HCT116 (cell line): Measurements from ENCODE around the gene ZNF322. TPM values are rescaled to one million over a fixed set of nuclear protein-coding genes. Genes with fewer than 3 reads are reported as not detected.
A peak's percentile ranks its signal among the peaks of the same experiment; 100 is the strongest.
"Not testable (repeated sequence)": the region's sequence is repeated elsewhere in the genome, so short reads cannot be mapped to it uniquely, and the experiment has no call there.

Experiments used
- ATAC-seq: fragments of 200-7000 bp; cut with Tn5 transposase; 2 replicates; pipeline ENCODE4 v1.9.1; 2020; ENCODE audit warnings: mild to moderate bottlenecking, moderate library complexity
- BruUV-seq: library from RNA; stranded (reverse); fragments of 400-500 nt; replicated peaks from 2 replicates; lab custom pipeline; 2021; lab: Mats Ljungman, UMichigan
- CTCF ChIA-PET: fragments of 300-600 bp; sonication (Branson Sonifier 250); formaldehyde crosslinking; loops from one replicate; lab custom pipeline; 2021; ENCODE audit warnings: antibody characterized with exemption; lab: Charles Lee
- POLR2A ChIA-PET: fragments of 300-600, 350-600 bp; sonication (Branson Sonifier 250); formaldehyde crosslinking; loops from one replicate; lab custom pipeline; 2021; ENCODE audit warnings: antibody characterized with exemption; lab: Charles Lee
- RAD21 ChIA-PET, 2 experiments: fragments of 300-600 bp; sonication (Branson Sonifier 250); formaldehyde crosslinking; loops; one replicate each; lab custom pipeline; 2023; ENCODE audit warnings: low total read pairs in 2 of 2; ENCODE audit not compliant: uncharacterized antibody in 2 of 2, unreplicated experiment in 2 of 2, low non-redundant PET in 1 of 2; lab: Charles Lee
- DNase-seq: peaks from one replicate; pipeline ENCODE4 v3.0.0-alpha.2; 2010; ENCODE audit warnings: low read depth, low spot score
- H2AFZ ChIP-seq: fragments of 200-600 bp; shearing (Covaris generic), sonication (generic); 2 replicates; pipeline ENCODE4 v1.6.1; 2017; ENCODE audit warnings: low read depth, mixed run types, mixed read lengths, antibody characterized with exemption, low read length; ENCODE audit not compliant: poor library complexity, severe bottlenecking
- H3K27ac ChIP-seq: 2 replicates; pipeline ENCODE4 v1.5.1; 2012; ENCODE audit warnings: low read depth, low read length
- H3K27me3 ChIP-seq: fragments of 200-600 bp; sonication (generic); 2 replicates; pipeline ENCODE4 v1.6.1; 2016; ENCODE audit warnings: mixed run types, low read length, mixed read lengths; ENCODE audit not compliant: insufficient read depth
- H3K36me3 ChIP-seq, 2 experiments: fragments of 200-500 bp in 1 of 2; fragments of 200-600 bp in 1 of 2; sonication (Bioruptor generic) in 1 of 2; sonication (generic) in 1 of 2; 2 replicates each; pipeline versions ENCODE4 v1.5.1 to v1.6.1; 2014 to 2016; ENCODE audit warnings: low read length in 2 of 2, inconsistent platforms in 1 of 2, mixed read lengths in 1 of 2, mixed run types in 1 of 2; ENCODE audit not compliant: insufficient read depth in 2 of 2, control insufficient read depth in 1 of 2
- H3K4me1 ChIP-seq, 2 experiments: fragments of 200-600 bp in 1 of 2; sonication (generic) in 1 of 2; 2 replicates each; pipeline versions ENCODE4 v1.5.1 to v1.6.1; 2012 to 2017; ENCODE audit warnings: low read length in 2 of 2, inconsistent platforms in 1 of 2, mild to moderate bottlenecking in 1 of 2, mixed read lengths in 1 of 2, mixed run types in 1 of 2, moderate library complexity in 1 of 2; ENCODE audit not compliant: insufficient read depth in 2 of 2, control insufficient read depth in 1 of 2
- H3K4me2 ChIP-seq: fragments of 200-600 bp; sonication (generic); 2 replicates; pipeline ENCODE4 v1.6.1; 2017; ENCODE audit warnings: mixed run types, low read length, mixed read lengths
- H3K4me3 ChIP-seq, 2 experiments: fragments of 200-600 bp in 1 of 2; sonication (generic) in 1 of 2; replicated peaks in 1 of 2; 2 replicates each; pipeline ENCODE4 v1.5.1; 2011 to 2016; ENCODE audit warnings: low read length in 2 of 2, control low read depth in 1 of 2, low read depth in 1 of 2, mild to moderate bottlenecking in 1 of 2, mixed read lengths in 1 of 2, mixed run types in 1 of 2
- H3K79me2 ChIP-seq: fragments of 200-600 bp; sonication (generic); 2 replicates; pipeline ENCODE4 v1.6.1; 2017; ENCODE audit warnings: mild to moderate bottlenecking, mixed run types, low read length, moderate library complexity, mixed read lengths; ENCODE audit not compliant: insufficient read depth
- H3K9ac ChIP-seq: fragments of 200-600 bp; sonication (generic); 2 replicates; pipeline ENCODE4 v1.6.1; 2016; ENCODE audit warnings: low read length, mixed read lengths
- H3K9me2 ChIP-seq: fragments of 200-600 bp; sonication (generic), shearing (Covaris generic); 2 replicates; pipeline ENCODE4 v1.6.1; 2017; ENCODE audit warnings: mixed run types, mild to moderate bottlenecking, moderate library complexity; ENCODE audit not compliant: insufficient read depth
- H3K9me3 ChIP-seq, 2 experiments: fragments of 200-500 bp in 1 of 2; fragments of 200-600 bp in 1 of 2; sonication (Bioruptor generic) in 1 of 2; sonication (generic) in 1 of 2; 2 replicates each; pipeline ENCODE4 v1.6.1; 2014 to 2017; ENCODE audit warnings: low read length in 2 of 2, mixed read lengths in 2 of 2, inconsistent platforms in 1 of 2, low read depth in 1 of 2, mild to moderate bottlenecking in 1 of 2, mixed run types in 1 of 2, moderate library complexity in 1 of 2; ENCODE audit not compliant: control insufficient read depth in 1 of 2, insufficient read depth in 1 of 2
- H4K20me1 ChIP-seq: fragments of 200-600 bp; sonication (generic), shearing (Covaris generic); 2 replicates; pipeline ENCODE4 v1.6.1; 2017; ENCODE audit warnings: mixed run types, mild to moderate bottlenecking, moderate library complexity; ENCODE audit not compliant: insufficient read depth
- EGR1 ChIP-seq: IDR thresholded peaks from 2 replicates; pipeline ENCODE4 v1.6.1; 2012; ENCODE audit warnings: low read depth
- EZH2 ChIP-seq: fragments of 200-600 bp; sonication (generic); IDR thresholded peaks from 2 replicates; pipeline ENCODE4 v1.6.1; 2017; ENCODE audit warnings: antibody characterized with exemption, mixed run types
- EZH2phosphoT487 ChIP-seq: fragments of 200-600 bp; IDR thresholded peaks from 2 replicates; pipeline ENCODE4 v1.6.1; 2018; ENCODE audit warnings: antibody characterized with exemption, borderline replicate concordance
- POLR2A ChIP-seq: IDR thresholded peaks from 2 replicates; pipeline ENCODE4 v1.7.0; 2011; ENCODE audit warnings: borderline replicate concordance; ENCODE audit not compliant: insufficient read depth, insufficient read length; ENCODE audit errors: extremely low read depth
- SIN3A ChIP-seq: IDR thresholded peaks from 2 replicates; pipeline ENCODE4 v1.6.1; 2012; ENCODE audit warnings: low read depth
- SP1 ChIP-seq: IDR thresholded peaks from 2 replicates; pipeline ENCODE4 v1.6.1; 2012; ENCODE audit warnings: low read depth
- ZFX ChIP-seq: fragments of 450-650 bp; IDR thresholded peaks from 2 replicates; pipeline ENCODE4 v1.6.1; 2017
- intact Hi-C: fragments of 100-400 bp; cut with micrococcal nuclease; formaldehyde crosslinking; loops from 2 replicates; pipeline ENCODE4 v1.10.0; 2022
- total RNA-seq: library from RNA; stranded (reverse); gene quantifications from one replicate; pipeline ENCODE4 v1.2.1, GENCODE V29; 2021; ENCODE audit not compliant: unreplicated experiment
- TF ChIP-seq, protein P1 (sequence below), 3 experiments: fragments of 200-600 bp in 1 of 3; sonication (generic) in 1 of 3; IDR thresholded peaks in 2 of 3; conservative IDR thresholded peaks in 1 of 3; 2 replicates each; pipeline ENCODE4 v1.5.1; 2012 to 2017; ENCODE audit warnings: low read depth in 2 of 3, low read length in 2 of 3, antibody characterized with exemption in 1 of 3, borderline replicate concordance in 1 of 3, control low read depth in 1 of 3, mild to moderate bottlenecking in 1 of 3, mixed read lengths in 1 of 3, mixed run types in 1 of 3, moderate library complexity in 1 of 3; ENCODE audit not compliant: insufficient read depth in 1 of 3

ZNF322 gene
- total RNA-seq, 1 experiment from 2014 or later, result 22.9 TPM

DNA sequence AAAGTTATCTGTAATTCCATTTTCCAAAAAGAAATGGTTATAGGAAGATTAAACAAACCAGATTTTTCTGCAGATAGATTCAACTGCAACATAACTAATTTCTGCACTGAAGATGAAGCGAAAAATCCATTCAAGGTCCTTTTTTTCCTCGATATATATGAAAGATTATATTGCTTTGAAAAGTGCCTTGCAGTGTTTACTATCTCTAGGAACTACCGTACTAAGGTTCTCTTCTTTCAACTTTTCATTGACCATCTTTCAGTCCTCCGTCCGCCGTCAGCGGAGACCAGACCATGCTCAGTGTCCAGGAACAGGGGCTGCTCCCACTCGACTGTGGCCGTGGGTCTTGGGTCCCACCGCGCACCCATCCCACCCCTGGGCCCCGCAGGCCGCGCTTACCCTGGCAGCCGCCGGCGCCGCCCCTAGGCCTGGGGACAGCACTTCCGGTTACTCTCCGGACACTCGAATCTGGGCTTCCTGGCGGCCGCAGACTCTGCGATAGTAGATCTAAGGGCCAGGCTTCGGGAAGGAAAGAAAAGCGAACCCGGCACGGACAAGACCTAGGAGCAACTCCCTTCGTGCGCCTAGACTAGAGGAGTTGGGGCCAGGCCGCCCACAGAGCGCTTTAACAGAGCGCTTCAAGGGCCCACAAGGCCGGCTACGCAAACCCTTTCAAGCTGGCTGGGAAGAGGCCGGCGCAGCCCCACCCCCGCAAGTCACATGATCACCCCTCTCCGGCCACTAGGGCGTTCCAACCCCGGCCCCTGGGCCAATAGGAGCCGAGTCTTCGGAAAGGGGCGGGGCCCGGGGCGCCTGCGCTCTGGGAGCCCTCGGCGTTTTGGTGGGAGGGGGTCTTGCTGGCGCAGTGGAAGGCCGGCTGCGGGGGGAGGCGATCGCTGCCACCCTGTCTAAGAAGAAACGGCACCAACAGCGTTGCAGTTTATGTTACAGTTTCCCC is at the start of gene ZNF322 (continued):
- TF ChIP-seq, protein P1, sequence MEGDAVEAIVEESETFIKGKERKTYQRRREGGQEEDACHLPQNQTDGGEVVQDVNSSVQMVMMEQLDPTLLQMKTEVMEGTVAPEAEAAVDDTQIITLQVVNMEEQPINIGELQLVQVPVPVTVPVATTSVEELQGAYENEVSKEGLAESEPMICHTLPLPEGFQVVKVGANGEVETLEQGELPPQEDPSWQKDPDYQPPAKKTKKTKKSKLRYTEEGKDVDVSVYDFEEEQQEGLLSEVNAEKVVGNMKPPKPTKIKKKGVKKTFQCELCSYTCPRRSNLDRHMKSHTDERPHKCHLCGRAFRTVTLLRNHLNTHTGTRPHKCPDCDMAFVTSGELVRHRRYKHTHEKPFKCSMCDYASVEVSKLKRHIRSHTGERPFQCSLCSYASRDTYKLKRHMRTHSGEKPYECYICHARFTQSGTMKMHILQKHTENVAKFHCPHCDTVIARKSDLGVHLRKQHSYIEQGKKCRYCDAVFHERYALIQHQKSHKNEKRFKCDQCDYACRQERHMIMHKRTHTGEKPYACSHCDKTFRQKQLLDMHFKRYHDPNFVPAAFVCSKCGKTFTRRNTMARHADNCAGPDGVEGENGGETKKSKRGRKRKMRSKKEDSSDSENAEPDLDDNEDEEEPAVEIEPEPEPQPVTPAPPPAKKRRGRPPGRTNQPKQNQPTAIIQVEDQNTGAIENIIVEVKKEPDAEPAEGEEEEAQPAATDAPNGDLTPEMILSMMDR (IDR thresholded peaks at IDR 0.05 in 2 of 3, conservative IDR thresholded peaks at IDR 0.05 in 1 of 3; ENCODE audit: borderline replicate concordance in 1 of 3, insufficient read depth in 1 of 3, low read depth in 2 of 3, low read length in 2 of 3), result no peak
- TF ChIP-seq EZH2phosphoT487, result no peak
- TF ChIP-seq SP1, result 0 out of 2 replicates have a peak, but pooled peaks have one; percentile 29
- TF ChIP-seq POLR2A, result peak; percentile 50
- peak; percentile 83 for TF ChIP-seq EGR1
- TF ChIP-seq ZFX, result peak; percentile 91
- peak; percentile 64; the same call in 1 of the 2 replicates for TF ChIP-seq SIN3A
- TF ChIP-seq EZH2, result no peak

DNA sequence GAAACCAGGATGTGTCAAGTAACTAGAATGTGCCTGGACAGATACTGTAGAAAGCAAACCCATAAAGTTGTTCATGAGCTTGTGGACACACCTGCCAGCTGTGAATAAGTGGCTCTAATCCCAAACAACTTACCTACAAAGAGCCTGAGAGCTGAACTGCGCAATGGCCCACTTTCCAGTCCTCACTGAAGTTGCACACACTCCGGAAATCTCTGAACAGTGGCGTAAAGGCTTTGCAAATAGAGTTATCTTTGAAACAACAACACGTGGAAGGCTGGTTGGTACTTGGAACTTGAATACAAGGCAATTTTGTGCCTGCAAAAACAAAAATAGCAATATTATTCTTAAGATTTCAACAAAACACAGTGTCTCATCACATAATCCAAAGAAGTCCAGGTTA is 46.2 kb upstream of the ZNF322 start:
- not testable (repeated sequence) for BruUV-seq

DNA sequence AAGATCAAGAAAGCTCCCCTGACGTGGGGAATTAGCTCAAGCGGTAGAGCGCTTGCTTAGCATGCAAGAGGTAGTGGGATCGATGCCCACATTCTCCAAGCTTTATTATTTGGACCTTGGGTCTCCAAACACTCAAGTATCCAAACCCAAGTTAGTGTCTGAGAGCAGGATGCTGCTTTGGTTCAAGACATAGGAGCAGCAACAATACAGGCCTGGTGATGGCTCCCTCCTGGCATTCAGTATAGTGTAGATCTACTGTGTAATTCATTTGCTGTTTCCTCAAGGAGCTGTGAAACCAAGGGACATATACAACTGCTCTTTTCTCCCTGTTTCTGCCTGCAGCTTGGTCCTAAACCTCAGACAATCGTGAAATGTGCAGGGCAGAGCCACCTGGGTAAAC is 45.8 kb upstream of the ZNF322 start:
- DNase-seq, ATAC-seq, RAD21 ChIA-PET: not testable (repeated sequence)

More for the DNA sequence above, 46.2 kb upstream of the ZNF322 start:
- H3K4me2 ChIP-seq, H3K27ac ChIP-seq, H3K27me3 ChIP-seq, H3K4me1 ChIP-seq, intact Hi-C loops, H3K9me2 ChIP-seq, DNase-seq, POLR2A ChIA-PET, H3K9me3 ChIP-seq, H4K20me1 ChIP-seq, ATAC-seq, H3K79me2 ChIP-seq, H3K9ac ChIP-seq, CTCF ChIA-PET, H3K36me3 ChIP-seq, RAD21 ChIA-PET, H3K4me3 ChIP-seq, H2AFZ ChIP-seq: not testable (repeated sequence)

DNA sequence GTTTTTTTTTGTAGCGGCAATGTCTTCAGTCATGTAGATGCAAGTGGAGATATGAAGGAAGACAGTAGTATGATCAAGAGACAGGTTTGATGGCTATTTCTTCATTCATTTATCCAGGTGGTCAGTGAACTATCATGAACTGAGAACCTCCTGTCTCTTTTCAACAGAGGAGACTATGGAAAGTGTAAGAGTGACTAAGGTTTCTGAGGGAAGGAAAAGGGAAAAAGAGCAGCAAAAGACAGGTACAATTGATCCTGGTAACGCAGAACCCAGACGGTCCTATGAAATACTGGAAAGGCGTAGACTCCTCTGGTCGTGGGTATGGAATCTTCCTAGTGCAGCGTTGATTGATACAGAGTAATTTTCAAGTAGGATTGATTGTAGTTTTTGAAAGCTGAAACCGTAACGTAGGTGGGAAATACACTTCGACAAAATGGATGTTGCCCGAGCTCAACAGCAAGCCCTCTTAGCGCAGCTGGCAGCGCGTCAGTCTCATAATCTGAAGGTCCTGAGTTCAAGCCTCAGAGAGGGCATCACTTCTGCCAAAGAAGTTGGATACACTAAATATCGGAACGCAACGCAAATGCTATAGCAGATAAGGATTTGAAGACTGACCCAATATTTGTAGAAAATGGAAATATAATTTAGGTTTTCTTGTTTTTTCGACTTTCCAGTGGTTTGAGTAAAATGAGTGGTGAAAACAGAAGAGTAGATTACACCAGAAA is 41.6 kb upstream of the ZNF322 start:
- H3K36me3 ChIP-seq, DNase-seq, H3K79me2 ChIP-seq, H2AFZ ChIP-seq, POLR2A ChIA-PET, H3K27me3 ChIP-seq, H4K20me1 ChIP-seq, H3K9ac ChIP-seq, RAD21 ChIA-PET, H3K9me3 ChIP-seq, CTCF ChIA-PET, H3K4me2 ChIP-seq, H3K27ac ChIP-seq, intact Hi-C loops, BruUV-seq, H3K4me3 ChIP-seq, H3K9me2 ChIP-seq, H3K4me1 ChIP-seq: not testable (repeated sequence)
- ATAC-seq, result peak; percentile 74

More for the DNA sequence above, 45.8 kb upstream of the ZNF322 start:
- H2AFZ ChIP-seq, H3K27ac ChIP-seq, H3K9me3 ChIP-seq, intact Hi-C loops, H3K79me2 ChIP-seq, H3K36me3 ChIP-seq, H4K20me1 ChIP-seq, H3K27me3 ChIP-seq, H3K4me1 ChIP-seq, BruUV-seq, CTCF ChIA-PET, H3K9ac ChIP-seq, POLR2A ChIA-PET, H3K9me2 ChIP-seq, H3K4me2 ChIP-seq, H3K4me3 ChIP-seq: not testable (repeated sequence)
